Smooth muscle cell (in vitro differentiated cells): Measurements from ENCODE around the gene MAP2K1. TPM values are rescaled to one million over a fixed set of nuclear protein-coding genes. Genes with fewer than 3 reads are reported as not detected.

ENCODE experiments used
- DNase-seq: peaks from one replicate; lab custom pipeline; 2025; ENCODE audit not compliant: unreplicated experiment; lab: John Stamatoyannopoulos, UW
- H2AFZ ChIP-seq: fragments of 200-600 bp; sonication (generic); 2 replicates; pipeline ENCODE4 v1.6.0; 2016; ENCODE audit warnings: antibody characterized with exemption, low read depth, mild to moderate bottlenecking
- H3F3A ChIP-seq: fragments of 200-600 bp; sonication (generic); 2 replicates; pipeline ENCODE4 v1.6.0; 2017; ENCODE audit warnings: antibody characterized with exemption, low read depth
- H3K27ac ChIP-seq: fragments of 200-600 bp; sonication (generic); 2 replicates; pipeline ENCODE4 v1.5.1; 2016; ENCODE audit warnings: low read depth, mild to moderate bottlenecking
- H3K27me3 ChIP-seq: fragments of 200-600 bp; sonication (generic); 2 replicates; pipeline ENCODE4 v1.6.1; 2016; ENCODE audit warnings: low read depth, mild to moderate bottlenecking
- H3K36me3 ChIP-seq: fragments of 200-600 bp; sonication (generic); 2 replicates; pipeline ENCODE4 v1.5.1; 2016; ENCODE audit warnings: low read depth
- H3K4me1 ChIP-seq: fragments of 200-600 bp; sonication (generic); 2 replicates; pipeline ENCODE4 v1.5.1; 2016; ENCODE audit warnings: low read depth
- H3K4me2 ChIP-seq: fragments of 200-600 bp; sonication (generic); 2 replicates; pipeline ENCODE4 v1.6.0; 2016; ENCODE audit warnings: mild to moderate bottlenecking
- H3K4me3 ChIP-seq: fragments of 200-600 bp; sonication (generic); 2 replicates; pipeline ENCODE4 v1.5.1; 2016; ENCODE audit warnings: mild to moderate bottlenecking
- H3K79me2 ChIP-seq: fragments of 200-600 bp; sonication (generic); 2 replicates; pipeline ENCODE4 v1.6.0; 2016; ENCODE audit warnings: low read depth, mild to moderate bottlenecking
- H3K9ac ChIP-seq: fragments of 200-600 bp; sonication (generic); 2 replicates; pipeline ENCODE4 v1.6.0; 2016; ENCODE audit warnings: low read depth
- H3K9me3 ChIP-seq: fragments of 200-600 bp; sonication (generic); replicated peaks from 2 replicates; pipeline ENCODE4 v1.5.1; 2016; ENCODE audit warnings: low read depth
- H4K20me1 ChIP-seq: fragments of 200-600 bp; sonication (generic); 2 replicates; pipeline ENCODE4 v1.6.0; 2016; ENCODE audit warnings: low read depth
- CTCF ChIP-seq: fragments of 200-600 bp; sonication (generic); IDR thresholded peaks from 2 replicates; pipeline ENCODE4 v1.5.1; 2017; ENCODE audit warnings: borderline replicate concordance, mild to moderate bottlenecking, antibody characterized with exemption; ENCODE audit not compliant: insufficient read depth, poor library complexity, severe bottlenecking
- WGBS: methylation state at CpG from one replicate; pipeline ENCODE4 v1.1.7; 2016; ENCODE audit warnings: low lambda C conversion rate; 5-methylcytosine and 5-hydroxymethylcytosine counted together
- polyA plus RNA-seq: library from polyadenylated mRNA; unstranded; fragments of >200 nt; fragmentation: Nextera tagmentation; extraction: Ambion mirVana; gene quantifications from 2 replicates; pipeline ENCODE4 v1.2.1, GENCODE V29; 2016
- total RNA-seq: library from RNA; depleted of rRNA; stranded (reverse); fragments of >200 nt; gene quantifications from 2 replicates; pipeline ENCODE4 v1.2.3, GENCODE V29; 2014

The MAP2K1 gene
- total and polyA plus RNA-seq, 2 experiments from 2014 or later = 50.4 to 62.9 TPM

- Histone ChIP-seq H3K79me2 (peaks cover 30% of the 10 kb centered on the region), H3F3A (no peaks in the 10 kb centered on the region), H3K9me3 (no peaks in the 10 kb centered on the region), H2AFZ (no peak overlapping the region), H3K27me3 (no peaks in the 10 kb centered on the region), H3K4me1 (no peaks in the 10 kb centered on the region), H3K4me3 (no peak overlapping the region), H3K27ac (no peak overlapping the region), H3K36me3 (peaks cover 7% of the 10 kb centered on the region), H3K4me2 (no peak overlapping the region), H3K9ac (no peak overlapping the region), H4K20me1 (peaks cover 78% of the 10 kb centered on the region)
- no peak for DNase-seq
- 93% methylated on average over 2 of the region's 2 CpGs for WGBS
- no peak for TF ChIP-seq CTCF
Measured at GRCh38 chr15:66433726-66434125, 47.0 kb downstream of the MAP2K1 start.

- Histone ChIP-seq H3F3A (no peaks in the 10 kb centered on the region), H3K27ac (no peak overlapping the region), H3K9me3 (no peaks in the 10 kb centered on the region), H3K4me3 (no peak overlapping the region), H3K79me2 (no peaks in the 10 kb centered on the region), H3K36me3 (peaks cover 22% of the 10 kb centered on the region), H2AFZ (no peak overlapping the region), H3K4me2 (no peak overlapping the region), H3K27me3 (no peaks in the 10 kb centered on the region), H4K20me1 (peaks cover 30% of the 10 kb centered on the region), H3K9ac (no peak overlapping the region), H3K4me1 (no peaks in the 10 kb centered on the region)
- WGBS = 97% methylated on average over 2 of the region's 2 CpGs
- no peak for TF ChIP-seq CTCF
- no peak for DNase-seq
Measured at GRCh38 chr15:66440501-66440900, 53.8 kb downstream of the MAP2K1 start.

GRCh38 chr15:66452420-66452819 is 65.7 kb downstream of the MAP2K1 start:
- no peak overlapping the region for H3K9ac ChIP-seq
- no peak overlapping the region for H3K4me2 ChIP-seq
- H3K79me2 ChIP-seq = no peaks in the 10 kb centered on the region
- no peak for DNase-seq
- no peaks in the 10 kb centered on the region for H3F3A ChIP-seq
- peaks cover 7% of the 10 kb centered on the region for H3K36me3 ChIP-seq
- H2AFZ ChIP-seq = no peak overlapping the region
- 96% methylated on average over 4 of the region's 4 CpGs for WGBS
- H3K4me1 ChIP-seq = no peaks in the 10 kb centered on the region
- no peak overlapping the region for H3K4me3 ChIP-seq
- no peak overlapping the region for H3K27ac ChIP-seq
- H4K20me1 ChIP-seq = peaks cover 4% of the 10 kb centered on the region
- no peak for TF ChIP-seq CTCF
- no peaks in the 10 kb centered on the region for H3K9me3 ChIP-seq
- no peaks in the 10 kb centered on the region for H3K27me3 ChIP-seq

DNA sequence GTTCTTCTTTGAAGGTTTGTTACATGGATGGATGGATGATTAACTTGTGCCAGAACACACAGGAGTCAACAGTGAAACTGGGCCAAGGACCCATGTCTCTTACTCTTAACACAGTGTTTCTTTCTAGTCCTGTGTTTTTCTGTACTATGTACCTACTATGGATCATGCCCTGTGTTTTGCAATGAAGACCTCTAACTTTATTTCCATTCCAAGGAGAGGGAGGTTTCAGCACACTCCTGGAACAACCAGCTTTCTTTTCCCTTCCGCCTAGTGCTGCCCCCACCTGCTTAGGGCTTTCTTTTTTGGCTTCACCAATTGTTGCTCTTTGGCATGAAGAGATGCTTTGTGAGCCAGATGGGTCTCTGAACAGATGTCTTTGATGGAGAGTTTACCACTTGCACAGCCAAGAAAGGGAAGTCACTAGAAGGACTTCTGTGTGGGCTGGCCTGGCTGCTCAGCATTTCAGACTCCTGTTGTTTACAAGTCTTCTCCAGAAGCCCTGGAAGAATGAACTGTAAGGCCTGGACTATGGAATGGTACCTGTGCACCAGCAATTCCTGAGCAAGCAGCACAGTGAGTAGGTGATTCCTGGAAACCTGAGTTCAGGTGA is 66.4 kb downstream of the MAP2K1 start:
- no peaks in the 10 kb centered on the region for H3K27me3 ChIP-seq
- DNase-seq = no peak
- no peak overlapping the region for H2AFZ ChIP-seq
- no peak overlapping the region for H3K4me3 ChIP-seq
- no peaks in the 10 kb centered on the region for H3K4me1 ChIP-seq
- H4K20me1 ChIP-seq = peaks cover 4% of the 10 kb centered on the region
- H3F3A ChIP-seq = no peaks in the 10 kb centered on the region
- 100% methylated on average over 1 of the region's 1 CpG for WGBS
- H3K9ac ChIP-seq = no peak overlapping the region
- H3K4me2 ChIP-seq = no peak overlapping the region
- H3K79me2 ChIP-seq = no peaks in the 10 kb centered on the region
- H3K36me3 ChIP-seq = peaks cover 7% of the 10 kb centered on the region
- H3K27ac ChIP-seq = no peak overlapping the region
- TF ChIP-seq CTCF = no peak
- no peaks in the 10 kb centered on the region for H3K9me3 ChIP-seq
